ENCODE results near the gene TAL1.

DNA sequence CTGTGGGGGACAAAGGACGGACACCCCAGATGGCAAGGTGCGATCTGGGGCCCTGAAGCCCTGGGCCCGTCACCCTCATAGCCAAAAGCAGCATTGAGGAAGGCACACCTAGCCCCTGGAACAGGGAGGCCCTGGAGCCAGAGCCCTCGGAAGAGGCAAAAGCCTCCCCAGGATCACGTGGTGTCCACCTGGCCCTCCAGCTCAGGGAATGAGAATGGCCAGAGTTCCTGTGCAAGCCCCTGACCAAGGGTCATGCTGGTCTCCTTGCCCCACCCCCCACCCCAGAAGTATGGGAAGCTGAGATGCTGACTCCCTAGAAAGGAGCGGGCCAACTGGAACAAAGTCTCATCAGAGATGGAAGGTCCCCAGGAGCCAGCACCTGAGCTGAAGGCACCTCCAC, 41.2 kb downstream of the TAL1 start:
- TF ChIP-seq PPARA (CRISPR knock-in tag; IDR thresholded peaks at IDR 0.05; ENCODE audit: borderline replicate concordance) (no peak), ZC3H10 (CRISPR knock-in tag; IDR thresholded peaks at IDR 0.05) (no peak), ISL1 (CRISPR knock-in tag; IDR thresholded peaks at IDR 0.05) (no peak), ZNF8 (CRISPR knock-in tag; IDR thresholded peaks at IDR 0.05) (no peak), ARNTL (CRISPR knock-in tag; IDR thresholded peaks at IDR 0.05; ENCODE audit: borderline replicate concordance, low read depth) (no peak), RARB (CRISPR knock-in tag; IDR thresholded peaks at IDR 0.05) (no peak), CSRNP3 (CRISPR knock-in tag; IDR thresholded peaks at IDR 0.05) (no peak), ZFP30 (CRISPR knock-in tag; IDR thresholded peaks at IDR 0.05) (no peak), ESRRG (CRISPR knock-in tag; IDR thresholded peaks at IDR 0.05) (no peak)
- TF ChIP-seq, protein P1, sequence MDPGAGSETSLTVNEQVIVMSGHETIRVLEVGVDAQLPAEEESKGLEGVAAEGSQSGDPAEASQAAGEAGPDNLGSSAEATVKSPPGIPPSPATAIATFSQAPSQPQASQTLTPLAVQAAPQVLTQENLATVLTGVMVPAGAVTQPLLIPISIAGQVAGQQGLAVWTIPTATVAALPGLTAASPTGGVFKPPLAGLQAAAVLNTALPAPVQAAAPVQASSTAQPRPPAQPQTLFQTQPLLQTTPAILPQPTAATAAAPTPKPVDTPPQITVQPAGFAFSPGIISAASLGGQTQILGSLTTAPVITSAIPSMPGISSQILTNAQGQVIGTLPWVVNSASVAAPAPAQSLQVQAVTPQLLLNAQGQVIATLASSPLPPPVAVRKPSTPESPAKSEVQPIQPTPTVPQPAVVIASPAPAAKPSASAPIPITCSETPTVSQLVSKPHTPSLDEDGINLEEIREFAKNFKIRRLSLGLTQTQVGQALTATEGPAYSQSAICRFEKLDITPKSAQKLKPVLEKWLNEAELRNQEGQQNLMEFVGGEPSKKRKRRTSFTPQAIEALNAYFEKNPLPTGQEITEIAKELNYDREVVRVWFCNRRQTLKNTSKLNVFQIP (CRISPR knock-in tag; IDR thresholded peaks at IDR 0.05; ENCODE audit: borderline replicate concordance, low read depth), result no peak
- TF ChIP-seq, protein P2, sequence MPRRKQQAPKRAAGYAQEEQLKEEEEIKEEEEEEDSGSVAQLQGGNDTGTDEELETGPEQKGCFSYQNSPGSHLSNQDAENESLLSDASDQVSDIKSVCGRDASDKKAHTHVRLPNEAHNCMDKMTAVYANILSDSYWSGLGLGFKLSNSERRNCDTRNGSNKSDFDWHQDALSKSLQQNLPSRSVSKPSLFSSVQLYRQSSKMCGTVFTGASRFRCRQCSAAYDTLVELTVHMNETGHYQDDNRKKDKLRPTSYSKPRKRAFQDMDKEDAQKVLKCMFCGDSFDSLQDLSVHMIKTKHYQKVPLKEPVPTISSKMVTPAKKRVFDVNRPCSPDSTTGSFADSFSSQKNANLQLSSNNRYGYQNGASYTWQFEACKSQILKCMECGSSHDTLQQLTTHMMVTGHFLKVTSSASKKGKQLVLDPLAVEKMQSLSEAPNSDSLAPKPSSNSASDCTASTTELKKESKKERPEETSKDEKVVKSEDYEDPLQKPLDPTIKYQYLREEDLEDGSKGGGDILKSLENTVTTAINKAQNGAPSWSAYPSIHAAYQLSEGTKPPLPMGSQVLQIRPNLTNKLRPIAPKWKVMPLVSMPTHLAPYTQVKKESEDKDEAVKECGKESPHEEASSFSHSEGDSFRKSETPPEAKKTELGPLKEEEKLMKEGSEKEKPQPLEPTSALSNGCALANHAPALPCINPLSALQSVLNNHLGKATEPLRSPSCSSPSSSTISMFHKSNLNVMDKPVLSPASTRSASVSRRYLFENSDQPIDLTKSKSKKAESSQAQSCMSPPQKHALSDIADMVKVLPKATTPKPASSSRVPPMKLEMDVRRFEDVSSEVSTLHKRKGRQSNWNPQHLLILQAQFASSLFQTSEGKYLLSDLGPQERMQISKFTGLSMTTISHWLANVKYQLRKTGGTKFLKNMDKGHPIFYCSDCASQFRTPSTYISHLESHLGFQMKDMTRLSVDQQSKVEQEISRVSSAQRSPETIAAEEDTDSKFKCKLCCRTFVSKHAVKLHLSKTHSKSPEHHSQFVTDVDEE (CRISPR knock-in tag; IDR thresholded peaks at IDR 0.05), result no peak
- TF ChIP-seq, protein P3, sequence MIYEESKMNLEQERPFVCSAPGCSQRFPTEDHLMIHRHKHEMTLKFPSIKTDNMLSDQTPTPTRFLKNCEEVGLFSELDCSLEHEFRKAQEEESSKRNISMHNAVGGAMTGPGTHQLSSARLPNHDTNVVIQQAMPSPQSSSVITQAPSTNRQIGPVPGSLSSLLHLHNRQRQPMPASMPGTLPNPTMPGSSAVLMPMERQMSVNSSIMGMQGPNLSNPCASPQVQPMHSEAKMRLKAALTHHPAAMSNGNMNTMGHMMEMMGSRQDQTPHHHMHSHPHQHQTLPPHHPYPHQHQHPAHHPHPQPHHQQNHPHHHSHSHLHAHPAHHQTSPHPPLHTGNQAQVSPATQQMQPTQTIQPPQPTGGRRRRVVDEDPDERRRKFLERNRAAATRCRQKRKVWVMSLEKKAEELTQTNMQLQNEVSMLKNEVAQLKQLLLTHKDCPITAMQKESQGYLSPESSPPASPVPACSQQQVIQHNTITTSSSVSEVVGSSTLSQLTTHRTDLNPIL (CRISPR knock-in tag; IDR thresholded peaks at IDR 0.05; ENCODE audit: low read depth), result no peak
